ENCODE measurements around the gene ZNF830.

Gene ZNF830

GRCh38 chr17:34988644-34989043 lies 27.3 kb downstream of the ZNF830 start:
- no peaks in the 10 kb centered on the region for H3K4me1 ChIP-seq (ENCODE audit: insufficient read depth, poor library complexity, severe bottlenecking)
- no peak overlapping the region for H3K4me3 ChIP-seq (ENCODE audit: severe bottlenecking)
- TF ChIP-seq, protein P1, sequence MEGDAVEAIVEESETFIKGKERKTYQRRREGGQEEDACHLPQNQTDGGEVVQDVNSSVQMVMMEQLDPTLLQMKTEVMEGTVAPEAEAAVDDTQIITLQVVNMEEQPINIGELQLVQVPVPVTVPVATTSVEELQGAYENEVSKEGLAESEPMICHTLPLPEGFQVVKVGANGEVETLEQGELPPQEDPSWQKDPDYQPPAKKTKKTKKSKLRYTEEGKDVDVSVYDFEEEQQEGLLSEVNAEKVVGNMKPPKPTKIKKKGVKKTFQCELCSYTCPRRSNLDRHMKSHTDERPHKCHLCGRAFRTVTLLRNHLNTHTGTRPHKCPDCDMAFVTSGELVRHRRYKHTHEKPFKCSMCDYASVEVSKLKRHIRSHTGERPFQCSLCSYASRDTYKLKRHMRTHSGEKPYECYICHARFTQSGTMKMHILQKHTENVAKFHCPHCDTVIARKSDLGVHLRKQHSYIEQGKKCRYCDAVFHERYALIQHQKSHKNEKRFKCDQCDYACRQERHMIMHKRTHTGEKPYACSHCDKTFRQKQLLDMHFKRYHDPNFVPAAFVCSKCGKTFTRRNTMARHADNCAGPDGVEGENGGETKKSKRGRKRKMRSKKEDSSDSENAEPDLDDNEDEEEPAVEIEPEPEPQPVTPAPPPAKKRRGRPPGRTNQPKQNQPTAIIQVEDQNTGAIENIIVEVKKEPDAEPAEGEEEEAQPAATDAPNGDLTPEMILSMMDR (IDR thresholded peaks at IDR 0.05; ENCODE audit: poor library complexity, severe bottlenecking), result no peak
- DNase-seq (ENCODE audit: low spot score) (no peak), ATAC-seq (ENCODE audit: low read depth) (no peak)
- H3K36me3 ChIP-seq (ENCODE audit: low read depth), result peaks cover 69% of the 10 kb centered on the region
- H3K27ac ChIP-seq (ENCODE audit: poor library complexity, severe bottlenecking), result no peak overlapping the region
- H3K9me3 ChIP-seq (ENCODE audit: severe bottlenecking), result no peaks in the 10 kb centered on the region
- no peaks in the 10 kb centered on the region for H3K27me3 ChIP-seq (ENCODE audit: insufficient read depth, poor library complexity, severe bottlenecking)

DNA sequence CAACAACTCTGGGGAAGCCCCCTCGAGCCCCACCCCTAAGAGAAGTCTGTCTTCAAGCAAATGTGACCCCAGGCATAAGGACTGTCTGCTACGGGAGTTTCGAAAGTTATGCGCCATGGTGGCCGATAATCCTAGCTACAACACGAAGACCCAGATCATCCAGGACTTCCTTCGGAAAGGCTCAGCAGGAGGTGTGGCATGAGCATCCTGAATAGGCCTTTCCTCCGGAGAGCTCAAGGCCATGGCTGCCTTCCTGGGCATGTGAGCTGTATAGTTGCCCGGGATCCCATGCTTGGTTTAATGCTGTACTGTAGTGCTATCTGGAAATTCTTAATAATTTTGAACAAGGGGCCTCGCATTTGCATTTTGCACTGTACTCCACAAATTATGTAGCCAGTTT lies 28.1 kb downstream of the ZNF830 start:
- no peak overlapping the region for H3K4me3 ChIP-seq (ENCODE audit: severe bottlenecking)
- TF ChIP-seq, protein P1 (IDR thresholded peaks at IDR 0.05; ENCODE audit: poor library complexity, severe bottlenecking), result no peak
- H3K27ac ChIP-seq (ENCODE audit: poor library complexity, severe bottlenecking), result no peak overlapping the region
- no peaks in the 10 kb centered on the region for H3K27me3 ChIP-seq (ENCODE audit: insufficient read depth, poor library complexity, severe bottlenecking)
- DNase-seq (ENCODE audit: low spot score), result no peak
- H3K4me1 ChIP-seq (ENCODE audit: insufficient read depth, poor library complexity, severe bottlenecking), result no peaks in the 10 kb centered on the region
- no peaks in the 10 kb centered on the region for H3K9me3 ChIP-seq (ENCODE audit: severe bottlenecking)
- peaks cover 76% of the 10 kb centered on the region for H3K36me3 ChIP-seq (ENCODE audit: low read depth)
- no peak for ATAC-seq (ENCODE audit: low read depth)

GRCh38 chr17:34990921-34991365 lies 29.6 kb downstream of the ZNF830 start:
- Histone ChIP-seq H3K9me3 (ENCODE audit: severe bottlenecking) (no peaks in the 10 kb centered on the region), H3K36me3 (ENCODE audit: low read depth) (peaks cover 86% of the 10 kb centered on the region), H3K4me1 (ENCODE audit: insufficient read depth, poor library complexity, severe bottlenecking) (no peaks in the 10 kb centered on the region), H3K4me3 (ENCODE audit: severe bottlenecking) (no peak overlapping the region), H3K27me3 (ENCODE audit: insufficient read depth, poor library complexity, severe bottlenecking) (no peaks in the 10 kb centered on the region), H3K27ac (ENCODE audit: poor library complexity, severe bottlenecking) (no peak overlapping the region)
- ATAC-seq (ENCODE audit: low read depth) (no peak), DNase-seq (ENCODE audit: low spot score) (no peak)
- TF ChIP-seq, protein P1 (IDR thresholded peaks at IDR 0.05; ENCODE audit: poor library complexity, severe bottlenecking), result no peak

DNA sequence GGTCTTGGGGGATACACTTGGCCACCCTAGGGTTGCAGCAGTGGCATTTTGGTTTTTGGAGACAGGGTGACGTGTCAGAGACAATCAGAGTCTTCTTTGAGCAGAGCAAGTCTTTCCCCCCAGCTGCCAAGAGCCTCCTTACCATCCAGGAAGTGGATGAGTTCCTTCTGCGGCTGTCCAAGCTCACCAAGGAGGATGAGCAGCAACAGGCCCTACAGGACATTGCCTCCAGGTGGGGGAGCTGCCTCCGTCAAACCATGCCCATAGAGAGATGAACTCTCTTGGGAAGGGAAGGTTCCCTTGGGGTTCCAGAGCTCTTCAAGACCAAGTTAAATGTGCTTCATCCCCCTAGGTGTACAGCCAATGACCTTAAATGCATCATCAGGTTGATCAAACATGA lies 30.3 kb downstream of the ZNF830 start:
- DNase-seq (ENCODE audit: low spot score) (no peak), ATAC-seq (ENCODE audit: low read depth) (no peak)
- H3K4me1 ChIP-seq (ENCODE audit: insufficient read depth, poor library complexity, severe bottlenecking), result no peaks in the 10 kb centered on the region
- no peaks in the 10 kb centered on the region for H3K9me3 ChIP-seq (ENCODE audit: severe bottlenecking)
- H3K27ac ChIP-seq (ENCODE audit: poor library complexity, severe bottlenecking), result no peak overlapping the region
- peaks cover 89% of the 10 kb centered on the region for H3K36me3 ChIP-seq (ENCODE audit: low read depth)
- no peak overlapping the region for H3K4me3 ChIP-seq (ENCODE audit: severe bottlenecking)
- TF ChIP-seq, protein P1 (IDR thresholded peaks at IDR 0.05; ENCODE audit: poor library complexity, severe bottlenecking), result no peak
- H3K27me3 ChIP-seq (ENCODE audit: insufficient read depth, poor library complexity, severe bottlenecking), result no peaks in the 10 kb centered on the region

GRCh38 chr17:34993031-34993430 lies 31.7 kb downstream of the ZNF830 start:
- TF ChIP-seq, protein P1 (IDR thresholded peaks at IDR 0.05; ENCODE audit: poor library complexity, severe bottlenecking), result no peak
- DNase-seq (ENCODE audit: low spot score) (no peak), ATAC-seq (ENCODE audit: low read depth) (no peak)
- Histone ChIP-seq H3K4me3 (ENCODE audit: severe bottlenecking) (no peak overlapping the region), H3K27me3 (ENCODE audit: insufficient read depth, poor library complexity, severe bottlenecking) (no peaks in the 10 kb centered on the region), H3K36me3 (ENCODE audit: low read depth) (peaks cover 92% of the 10 kb centered on the region), H3K27ac (ENCODE audit: poor library complexity, severe bottlenecking) (no peak overlapping the region), H3K9me3 (ENCODE audit: severe bottlenecking) (no peaks in the 10 kb centered on the region), H3K4me1 (ENCODE audit: insufficient read depth, poor library complexity, severe bottlenecking) (no peaks in the 10 kb centered on the region)
